SK-N-SH (cell line): ENCODE data around the gene RCN2. TPM values are rescaled to one million over a fixed set of nuclear protein-coding genes. Genes with fewer than 3 reads are reported as not detected.
"Not testable (repeated sequence)": the region's sequence is repeated elsewhere in the genome, so short reads cannot be mapped to it uniquely, and the experiment has no call there.

Experiments
- CTCF ChIA-PET: fragments of 300-600, 350-600 bp; formaldehyde crosslinking; extraction: SDS; loops from one replicate; lab custom pipeline; 2021; lab: Yijun Ruan, JAX
- POLR2A ChIA-PET: fragments of 350-600 bp; sonication (Branson Sonifier 250); formaldehyde crosslinking; extraction: SDS; loops from one replicate; lab custom pipeline; 2020; ENCODE audit warnings: antibody characterized with exemption, inconsistent platforms; lab: Yijun Ruan, JAX
- DNase-seq: peaks from one replicate; pipeline ENCODE4 v3.0.0; 2012
- H2AFZ ChIP-seq: fragments of 200-600 bp; sonication (generic); 2 replicates; pipeline ENCODE4 v1.8.1; 2016; ENCODE audit warnings: antibody characterized with exemption, mild to moderate bottlenecking, low read depth
- H3F3A ChIP-seq: fragments of 200-600 bp; sonication (generic); replicated peaks from 2 replicates; pipeline ENCODE3; 2016; ENCODE audit warnings: antibody characterized with exemption, mild to moderate bottlenecking; ENCODE audit not compliant: insufficient read depth
- H3K27ac ChIP-seq, 2 experiments: fragments of 200-500 bp in 1 of 2; fragments of 200-600 bp in 1 of 2; sonication (Bioruptor generic) in 1 of 2; sonication (generic), shearing (Covaris generic) in 1 of 2; 2 replicates each; pipeline versions ENCODE4 v1.5.1 to v1.6.1; 2014 to 2016; ENCODE audit warnings: low read depth in 2 of 2, inconsistent platforms in 1 of 2, low read length in 1 of 2, mild to moderate bottlenecking in 1 of 2, mixed read lengths in 1 of 2
- H3K27me3 ChIP-seq: fragments of 200-600 bp; sonication (generic), shearing (Covaris generic); 2 replicates; pipeline ENCODE4 v1.6.1; 2016; ENCODE audit warnings: mixed run types; ENCODE audit not compliant: insufficient read depth
- H3K36me3 ChIP-seq, 2 experiments: fragments of 200-500 bp in 1 of 2; fragments of 200-600 bp in 1 of 2; sonication (Bioruptor generic) in 1 of 2; sonication (generic) in 1 of 2; replicated peaks in 1 of 2; 2 replicates each; pipeline versions ENCODE3 to v1.5.1; 2014 to 2016; ENCODE audit warnings: low read length in 1 of 2, mild to moderate bottlenecking in 1 of 2; ENCODE audit not compliant: insufficient read depth in 2 of 2, control insufficient read depth in 1 of 2
- H3K4me1 ChIP-seq, 2 experiments: fragments of 200-500 bp in 1 of 2; fragments of 200-600 bp in 1 of 2; sonication (Bioruptor generic) in 1 of 2; sonication (generic), shearing (Covaris generic) in 1 of 2; 2 replicates each; pipeline versions ENCODE4 v1.5.1 to v1.6.1; 2014 to 2016; ENCODE audit warnings: low read depth in 1 of 2, low read length in 1 of 2, mixed run types in 1 of 2; ENCODE audit not compliant: insufficient read depth in 2 of 2, control insufficient read depth in 1 of 2
- H3K4me2 ChIP-seq: fragments of 200-600 bp; sonication (generic), shearing (Covaris generic); 2 replicates; pipeline ENCODE4 v1.6.1; 2017; ENCODE audit warnings: mixed run types
- H3K4me3 ChIP-seq, 2 experiments: fragments of 200-500 bp in 1 of 2; fragments of 200-600 bp in 1 of 2; sonication (Bioruptor generic) in 1 of 2; sonication (generic), shearing (Covaris generic) in 1 of 2; 2 replicates each; pipeline versions ENCODE4 v1.5.1 to v1.8.1; 2014 to 2016; ENCODE audit warnings: low read depth in 2 of 2, inconsistent platforms in 1 of 2, low read length in 1 of 2, mild to moderate bottlenecking in 1 of 2, mixed read lengths in 1 of 2, moderate library complexity in 1 of 2
- H3K79me2 ChIP-seq: fragments of 200-600 bp; sonication (generic); 2 replicates; pipeline ENCODE4 v1.8.1; 2017; ENCODE audit warnings: mild to moderate bottlenecking; ENCODE audit not compliant: insufficient read depth
- H3K9ac ChIP-seq: fragments of 200-600 bp; sonication (generic); 2 replicates; pipeline ENCODE4 v1.6.1; 2017; ENCODE audit warnings: mixed run types
- H3K9me2 ChIP-seq: fragments of 200-600 bp; sonication (generic); 2 replicates; pipeline ENCODE4 v1.6.1; 2017; ENCODE audit warnings: mixed run types
- H3K9me3 ChIP-seq: fragments of 200-600 bp; sonication (generic); 2 replicates; pipeline ENCODE4 v1.6.1; 2017; ENCODE audit warnings: mixed run types, mild to moderate bottlenecking, moderate library complexity
- H4K20me1 ChIP-seq: fragments of 200-600 bp; sonication (generic); 2 replicates; pipeline ENCODE4 v1.6.1; 2017; ENCODE audit warnings: mild to moderate bottlenecking, mixed run types; ENCODE audit not compliant: insufficient read depth
- CHD2 ChIP-seq: fragments of 150-350 bp; IDR thresholded peaks from 2 replicates; pipeline ENCODE4 v1.6.1; 2018; ENCODE audit warnings: low read length; ENCODE audit not compliant: partially characterized antibody
- EZH2phosphoT487 ChIP-seq: fragments of 200-600 bp; sonication (generic); IDR thresholded peaks from 2 replicates; pipeline ENCODE4 v1.6.1; 2017; ENCODE audit warnings: low read depth, mixed run types, mild to moderate bottlenecking, antibody characterized with exemption, moderate library complexity, borderline replicate concordance
- FOSL2 ChIP-seq: IDR thresholded peaks from 2 replicates; pipeline ENCODE4 v1.4.0; 2012; ENCODE audit warnings: low read depth, mild to moderate bottlenecking, moderate library complexity, borderline replicate concordance
- FOXJ3 ChIP-seq: sonication (generic); formaldehyde crosslinking; IDR thresholded peaks from 2 replicates; pipeline ENCODE4 v1.5.1; 2020; ENCODE audit warnings: mild to moderate bottlenecking, missing genetic modification reagents
- MXI1 ChIP-seq: IDR thresholded peaks from 2 replicates; pipeline ENCODE4 v1.6.1; 2012; ENCODE audit warnings: mild to moderate bottlenecking, low read depth, low read length, improper control_type of control experiment
- POLR2AphosphoS5 ChIP-seq: IDR thresholded peaks from 2 replicates; pipeline ENCODE4 v1.6.1; 2012; ENCODE audit warnings: low read depth, low read length
- RXRA ChIP-seq: IDR thresholded peaks from 2 replicates; pipeline ENCODE4 v1.4.0; 2012; ENCODE audit warnings: low read depth, mild to moderate bottlenecking, borderline replicate concordance
- WGBS: methylation state at CpG from one replicate; pipeline ENCODE4 v1.1.6; 2017; ENCODE audit warnings: low lambda C conversion rate; 5-methylcytosine and 5-hydroxymethylcytosine counted together
- polyA plus RNA-seq, 3 experiments: library from polyadenylated mRNA; depleted of rRNA; stranded (reverse); fragments of >200 nt; gene quantifications; 2 replicates each; pipeline ENCODE4 v1.2.3, GENCODE V29; 2012

Gene RCN2
- polyA plus RNA-seq, 1 of the 3 experiments (the other 2 are of a cell fraction): 78.6 TPM

DNA sequence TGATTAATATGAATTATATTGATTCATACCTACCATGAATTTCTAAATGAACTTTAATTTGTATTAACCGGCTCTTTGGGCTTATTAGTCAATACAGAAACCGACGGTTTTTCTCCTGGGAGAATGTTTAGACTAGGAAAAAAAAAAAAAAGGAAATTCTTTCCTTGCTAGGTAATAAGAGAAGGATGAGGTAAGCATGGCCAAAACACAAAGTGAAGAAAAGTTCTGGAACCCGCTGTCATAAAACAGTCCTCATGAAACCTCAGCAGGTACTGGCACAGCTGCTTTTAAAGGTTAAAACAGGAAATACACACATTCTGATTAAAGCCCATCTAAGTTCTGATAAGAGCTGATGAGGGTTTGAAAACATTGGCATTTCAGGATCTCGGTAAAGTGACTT lies 32.6 kb downstream of the RCN2 start:
- no peak for TF ChIP-seq EZH2phosphoT487
- ChIA-PET POLR2A (interaction anchor here (0.7 kb wide), 1 partner anchor 34 kb away, joined by 3 read pairs; no protein-coding TSS in a partner anchor), CTCF (interaction anchor here (1.1 to 6.2 kb wide), 3 partner anchors 10 to 21 kb away, joined by 3 to 20 read pairs (median 4); no protein-coding TSS in a partner anchor)
- no peaks in the 10 kb centered on the region for H3K79me2 ChIP-seq
- H3K9me2 ChIP-seq: no peaks in the 10 kb centered on the region
- no peak overlapping the region for H3K4me3 ChIP-seq
- H3F3A ChIP-seq: no peaks in the 10 kb centered on the region
- no peak overlapping the region for H2AFZ ChIP-seq
- peaks cover 0 to 4% of the 10 kb centered on the region in 2 experiments; a peak in 1 of 4 replicates for H3K4me1 ChIP-seq
- WGBS: 67% methylated on average over 5 of the region's 5 CpGs
- H3K36me3 ChIP-seq: no peaks in the 10 kb centered on the region
- no peaks in the 10 kb centered on the region for H3K9me3 ChIP-seq
- no peak for DNase-seq
- no peak overlapping the region for H3K27ac ChIP-seq
- no peak overlapping the region for H3K9ac ChIP-seq
- no peak overlapping the region for H3K4me2 ChIP-seq
- H3K27me3 ChIP-seq: no peaks in the 10 kb centered on the region
- H4K20me1 ChIP-seq: no peaks in the 10 kb centered on the region

DNA sequence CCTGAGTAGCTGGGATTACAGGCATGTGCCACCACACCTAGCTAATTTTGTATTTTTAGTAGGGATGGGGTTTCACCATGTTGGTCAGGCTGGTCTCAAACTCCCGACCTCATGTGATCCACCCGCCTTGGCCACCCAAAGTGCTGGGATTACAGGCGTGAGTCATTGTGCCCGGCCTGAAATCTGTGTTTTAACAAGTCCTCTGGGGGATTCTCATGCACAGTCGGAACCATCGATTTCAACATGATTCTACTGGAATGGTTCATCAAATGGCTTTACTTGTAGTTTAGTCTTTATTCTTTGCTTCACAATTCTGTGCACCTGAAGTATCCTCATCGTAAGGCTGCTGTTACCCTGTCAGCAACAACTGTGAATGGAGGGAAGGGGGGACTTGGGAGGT lies 34.5 kb downstream of the RCN2 start:
- H4K20me1 ChIP-seq, H3K9me3 ChIP-seq, H3K9ac ChIP-seq, H3F3A ChIP-seq, H3K27me3 ChIP-seq, H3K27ac ChIP-seq, H3K4me1 ChIP-seq, DNase-seq, POLR2A ChIA-PET, H3K4me3 ChIP-seq, H3K9me2 ChIP-seq, H3K79me2 ChIP-seq, H3K4me2 ChIP-seq, H2AFZ ChIP-seq, H3K36me3 ChIP-seq, CTCF ChIA-PET: not testable (repeated sequence)
- WGBS: 71% methylated on average over 7 of the region's 7 CpGs

DNA sequence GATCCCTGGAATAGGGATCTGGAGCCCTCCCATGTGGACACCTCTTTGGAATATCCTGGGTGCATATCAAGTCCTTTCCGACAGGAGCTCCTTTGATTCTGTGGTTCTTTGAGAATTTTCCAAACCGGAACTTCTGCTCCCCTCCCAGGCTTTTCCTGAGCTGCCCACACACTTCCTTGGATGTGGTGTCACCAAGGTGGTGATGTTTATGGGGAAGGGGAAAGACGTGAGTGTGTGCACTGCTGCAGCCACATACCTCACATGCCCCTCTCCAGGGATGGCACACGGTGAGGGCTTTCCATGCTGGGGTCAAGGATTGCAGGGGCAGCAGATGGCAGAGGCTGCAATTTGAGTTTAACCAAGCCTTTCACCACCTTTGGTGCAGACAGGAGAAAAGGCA lies 35.5 kb downstream of the RCN2 start:
- DNase-seq: no peak
- Histone ChIP-seq H3K4me1 (no peaks in the 10 kb centered on the region), H3K79me2 (no peaks in the 10 kb centered on the region), H3F3A (no peaks in the 10 kb centered on the region), H3K27ac (no peak overlapping the region), H3K36me3 (no peaks in the 10 kb centered on the region), H3K27me3 (no peaks in the 10 kb centered on the region), H3K4me2 (no peak overlapping the region), H3K9ac (no peak overlapping the region), H3K4me3 (no peak overlapping the region), H3K9me2 (no peaks in the 10 kb centered on the region), H3K9me3 (no peaks in the 10 kb centered on the region), H2AFZ (no peak overlapping the region), H4K20me1 (no peaks in the 10 kb centered on the region)
- WGBS: 50% methylated on average over 4 of the region's 4 CpGs
- POLR2A ChIA-PET: no interaction called here
- CTCF ChIA-PET: interaction anchor here (1.3 kb wide), 1 partner anchor 25 kb away, joined by 6 read pairs; no protein-coding TSS in a partner anchor
- TF ChIP-seq MXI1 (no peak), RXRA (no peak), CHD2 (no peak), POLR2AphosphoS5 (no peak), FOXJ3 (CRISPR knock-in tag) (no peak), FOSL2 (no peak)
